Large intestine (tissue), 3 donors: Measurements from ENCODE around the gene RAB15. TPM values are rescaled to one million over a fixed set of nuclear protein-coding genes. Genes with fewer than 3 reads are reported as not detected.

Experiments used
- DNase-seq, 2 donors: peaks; one replicate each; pipeline versions ENCODE4 v3.0.0 to v3.0.0-alpha.2; 2013
- H3K27ac ChIP-seq: one replicate; pipeline ENCODE4 v1.5.1; 2013; ENCODE audit warnings: low read length
- H3K27me3 ChIP-seq: 2 replicates; pipeline ENCODE4 v1.6.1; 2013; ENCODE audit warnings: low read length; ENCODE audit not compliant: control insufficient read depth, insufficient read depth
- H3K36me3 ChIP-seq: 2 replicates; pipeline ENCODE4 v1.6.1; 2013; ENCODE audit warnings: low read length; ENCODE audit not compliant: control insufficient read depth, insufficient read depth
- H3K4me1 ChIP-seq: one replicate; pipeline ENCODE4 v1.6.1; 2013; ENCODE audit warnings: low read length; ENCODE audit not compliant: control insufficient read depth, insufficient read depth
- H3K4me3 ChIP-seq: one replicate; pipeline ENCODE4 v1.5.1; 2013; ENCODE audit warnings: low read length
- H3K9me3 ChIP-seq: one replicate; pipeline ENCODE4 v1.6.1; 2013; ENCODE audit warnings: mild to moderate bottlenecking, low read depth, low read length, moderate library complexity; ENCODE audit not compliant: control insufficient read depth
- WGBS: methylation state at CpG from one replicate; pipeline ENCODE4 v1.1.5; 2013; ENCODE audit warnings: low lambda C conversion rate; ENCODE audit not compliant: insufficient coverage; 5-methylcytosine and 5-hydroxymethylcytosine counted together
- polyA plus RNA-seq: library from polyadenylated mRNA; unstranded; fragments of 120-200 nt; gene quantifications from one replicate; pipeline ENCODE4 v1.2.1, GENCODE V29; 2013

The RAB15 gene
- polyA plus RNA-seq, 1 donor: 22.8 TPM

GRCh38 chr14:64938972-64939816 is 32.9 kb downstream of the RAB15 start:
- peaks cover 2% of the 10 kb centered on the region for H3K9me3 ChIP-seq
- 93% methylated on average over 3 of the region's 17 CpGs for WGBS
- H3K36me3 ChIP-seq: peaks cover 10% of the 10 kb centered on the region
- no peak overlapping the region for H3K4me3 ChIP-seq
- DNase-seq: no peak
- H3K27me3 ChIP-seq: no peaks in the 10 kb centered on the region
- H3K27ac ChIP-seq: peak overlapping the region; percentile 33
- peaks cover 49% of the 10 kb centered on the region for H3K4me1 ChIP-seq

- no CpG with 5 or more reads among the region's 1 CpG for WGBS
- Histone ChIP-seq H3K27me3 (no peaks in the 10 kb centered on the region), H3K4me3 (no peak overlapping the region), H3K27ac (peak overlapping the region; percentile 36), H3K9me3 (peaks cover 2% of the 10 kb centered on the region), H3K4me1 (peaks cover 35% of the 10 kb centered on the region), H3K36me3 (peaks cover 19% of the 10 kb centered on the region)
- no peak for DNase-seq
These were observed 34.3 kb downstream of the RAB15 start for GRCh38 chr14:64937821-64938193.

DNA sequence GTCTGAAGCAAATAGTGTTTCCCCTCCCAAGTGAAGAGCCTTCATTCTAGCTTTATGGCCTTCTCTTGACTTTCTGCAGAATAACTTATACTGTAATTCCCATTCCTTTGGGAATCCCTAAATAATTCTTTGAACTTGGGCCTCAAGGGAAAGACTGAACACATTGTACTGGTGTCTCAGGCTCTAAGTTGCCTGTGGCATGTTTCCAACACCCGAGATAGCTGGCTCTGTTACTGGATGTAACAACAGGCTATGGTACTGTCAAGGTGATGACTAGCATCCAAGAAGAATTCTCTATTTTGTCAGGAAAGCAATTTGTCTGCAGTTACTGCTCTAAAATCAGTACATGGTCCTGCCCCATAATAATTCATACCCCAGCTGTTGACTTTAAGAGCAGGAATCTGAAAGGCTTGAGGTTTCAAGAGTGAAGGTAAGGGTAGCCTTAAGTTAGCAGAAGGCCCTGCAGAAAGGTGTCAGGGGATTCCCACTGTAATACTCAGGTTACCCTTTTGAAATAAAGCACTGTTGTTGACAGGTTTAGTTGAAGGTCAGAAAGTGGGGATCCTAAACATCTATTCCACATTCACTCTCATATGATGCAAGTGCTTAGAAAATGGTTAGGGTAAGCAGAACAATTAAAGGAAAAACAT is 34.8 kb downstream of the RAB15 start:
- Histone ChIP-seq H3K4me1 (peaks cover 30% of the 10 kb centered on the region), H3K27ac (no peak overlapping the region), H3K36me3 (peaks cover 22% of the 10 kb centered on the region), H3K4me3 (no peak overlapping the region), H3K9me3 (no peaks in the 10 kb centered on the region), H3K27me3 (no peaks in the 10 kb centered on the region)
- no peak for DNase-seq
- no CpG with 5 or more reads among the region's 1 CpG for WGBS

GRCh38 chr14:64935508-64935907 is 36.6 kb downstream of the RAB15 start:
- DNase-seq: no peak
- Histone ChIP-seq H3K27ac (no peak overlapping the region), H3K4me3 (no peak overlapping the region), H3K9me3 (no peaks in the 10 kb centered on the region), H3K4me1 (peaks cover 19% of the 10 kb centered on the region), H3K36me3 (peaks cover 28% of the 10 kb centered on the region), H3K27me3 (no peaks in the 10 kb centered on the region)
- WGBS: 73% methylated on average over 2 of the region's 2 CpGs

DNA sequence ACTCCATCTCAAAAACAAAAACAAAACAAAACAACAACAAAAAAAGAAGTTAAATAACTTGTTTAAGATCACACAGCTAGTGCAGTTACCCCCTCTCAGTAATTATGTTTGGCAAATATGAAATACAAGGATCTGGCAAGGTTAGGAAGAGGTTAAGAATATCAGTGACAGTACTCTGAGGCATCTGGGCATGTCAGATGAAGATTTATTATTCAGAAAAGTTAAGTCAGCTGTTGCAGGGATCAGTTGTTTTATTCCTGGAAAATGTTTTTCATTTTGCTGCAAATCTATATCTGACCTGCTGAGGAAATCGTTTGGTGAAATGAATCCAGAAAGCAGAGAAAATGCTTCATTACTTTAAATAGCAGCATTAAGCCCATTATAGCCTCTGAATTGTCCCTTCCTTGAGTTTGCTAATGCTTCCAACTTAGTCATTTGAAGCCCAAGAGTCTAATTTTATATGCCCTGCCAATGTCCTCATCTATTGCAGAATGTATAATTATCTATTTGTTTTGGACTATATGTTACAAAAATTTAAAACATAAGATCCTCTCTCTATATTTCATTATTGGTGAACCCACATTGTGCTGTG is 37.7 kb downstream of the RAB15 start:
- no CpG with 5 or more reads among the region's 1 CpG for WGBS
- no peak overlapping the region for H3K4me3 ChIP-seq
- no peak overlapping the region for H3K27ac ChIP-seq
- no peaks in the 10 kb centered on the region for H3K9me3 ChIP-seq
- DNase-seq: no peak
- no peaks in the 10 kb centered on the region for H3K27me3 ChIP-seq
- H3K4me1 ChIP-seq: peaks cover 9% of the 10 kb centered on the region
- peaks cover 34% of the 10 kb centered on the region for H3K36me3 ChIP-seq

DNA sequence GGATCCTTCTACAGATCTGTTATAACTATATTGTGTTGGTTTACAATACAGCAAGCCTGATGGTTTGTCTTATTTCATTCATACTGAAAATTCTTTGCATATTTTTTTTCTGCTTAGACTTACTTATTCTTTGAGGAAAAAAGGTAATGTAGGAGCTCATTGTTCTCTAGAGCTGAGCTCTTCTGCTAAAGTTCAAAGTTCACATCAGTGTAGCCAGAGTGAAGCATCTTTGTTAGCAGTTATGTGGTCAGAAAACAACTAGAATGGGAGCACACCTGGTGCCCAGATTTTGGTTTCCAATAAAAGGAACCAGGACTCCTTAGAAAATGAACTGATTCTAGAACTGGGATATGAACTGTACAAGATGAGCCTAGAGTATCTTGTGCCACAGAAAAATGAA is 39.9 kb downstream of the RAB15 start:
- Histone ChIP-seq H3K36me3 (peaks cover 48% of the 10 kb centered on the region), H3K9me3 (no peaks in the 10 kb centered on the region), H3K4me1 (peaks cover 2% of the 10 kb centered on the region), H3K27ac (no peak overlapping the region), H3K27me3 (no peaks in the 10 kb centered on the region), H3K4me3 (no peak overlapping the region)
- DNase-seq: no peak

DNA sequence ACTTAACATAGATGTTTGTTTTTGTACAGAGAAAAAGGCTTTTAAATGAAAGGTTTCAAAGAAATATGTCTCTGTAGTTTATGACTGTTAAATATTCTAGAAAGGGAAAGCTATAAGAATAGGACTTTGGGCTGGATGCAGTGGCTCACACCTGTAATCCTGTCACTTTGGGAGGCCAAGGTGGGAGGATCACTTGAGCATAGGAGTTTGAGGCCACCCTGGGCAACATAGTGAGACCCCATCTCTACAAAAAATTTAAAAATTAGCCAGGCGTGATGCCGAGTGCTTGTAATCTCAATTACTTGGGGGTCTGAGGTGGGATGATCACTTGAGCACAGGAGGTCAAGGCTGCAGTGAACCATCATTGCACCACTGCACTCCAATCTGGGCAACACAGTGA is 41.0 kb downstream of the RAB15 start:
- H3K36me3 ChIP-seq: peaks cover 57% of the 10 kb centered on the region
- H3K27ac ChIP-seq: no peak overlapping the region
- H3K4me1 ChIP-seq: no peaks in the 10 kb centered on the region
- no peaks in the 10 kb centered on the region for H3K27me3 ChIP-seq
- no peak for DNase-seq
- no CpG with 5 or more reads among the region's 2 CpGs for WGBS
- H3K9me3 ChIP-seq: no peaks in the 10 kb centered on the region
- H3K4me3 ChIP-seq: no peak overlapping the region

GRCh38 chr14:64930085-64930843 is 41.9 kb downstream of the RAB15 start:
- no peak overlapping the region for H3K27ac ChIP-seq
- H3K4me3 ChIP-seq: no peak overlapping the region

DNA sequence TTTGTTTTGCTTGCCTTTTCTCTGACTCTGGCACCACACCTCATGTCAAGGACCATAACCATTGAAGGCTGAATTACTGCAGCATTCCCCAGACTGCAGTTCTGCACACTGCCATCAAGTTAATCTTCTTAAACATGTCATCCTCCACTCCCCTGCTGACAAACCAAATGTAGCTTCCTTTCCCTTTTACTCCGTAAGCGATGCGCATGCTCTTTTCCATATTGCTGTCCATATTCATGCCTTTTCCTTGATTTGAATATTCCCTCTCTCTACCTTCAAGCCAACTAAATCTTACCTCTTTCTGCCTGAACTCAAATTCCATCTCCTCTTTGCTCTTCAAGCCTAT is 43.1 kb downstream of the RAB15 start:
- 97% methylated on average over 3 of the region's 3 CpGs for WGBS
- Histone ChIP-seq H3K27ac (no peak overlapping the region), H3K36me3 (peaks cover 65% of the 10 kb centered on the region), H3K4me1 (no peaks in the 10 kb centered on the region), H3K27me3 (no peaks in the 10 kb centered on the region), H3K9me3 (no peaks in the 10 kb centered on the region), H3K4me3 (no peak overlapping the region)
- no peak for DNase-seq

More at GRCh38 chr14:64930085-64930843, 41.9 kb downstream of the RAB15 start:
- Histone ChIP-seq H3K9me3 (no peaks in the 10 kb centered on the region), H3K36me3 (peaks cover 62% of the 10 kb centered on the region), H3K27me3 (no peaks in the 10 kb centered on the region), H3K4me1 (no peaks in the 10 kb centered on the region)
- 67% methylated on average over 1 of the region's 3 CpGs for WGBS
- DNase-seq: no peak

GRCh38 chr14:64928239-64929013 is 43.7 kb downstream of the RAB15 start:
- Histone ChIP-seq H3K9me3 (no peaks in the 10 kb centered on the region), H3K27me3 (no peaks in the 10 kb centered on the region), H3K4me1 (no peaks in the 10 kb centered on the region), H3K36me3 (peaks cover 65% of the 10 kb centered on the region), H3K4me3 (no peak overlapping the region), H3K27ac (no peak overlapping the region)
- 66% methylated on average over 2 of the region's 7 CpGs for WGBS
- DNase-seq: no peak
